HEK293 (cell line): Measurements from ENCODE around the gene WAS.

Source experiments
- CTCF ChIA-PET: fragments of 350-600 bp; formaldehyde crosslinking; extraction: SDS; loops from one replicate; lab custom pipeline; 2021; ENCODE audit warnings: antibody characterized with exemption; lab: Yijun Ruan, JAX
- POLR2A ChIA-PET: fragments of 300-600 bp; formaldehyde crosslinking; extraction: SDS; loops from one replicate; lab custom pipeline; 2020; ENCODE audit warnings: antibody characterized with exemption, inconsistent platforms; lab: Yijun Ruan, JAX
- H3K27ac ChIP-seq: fragments of 200-500 bp; sonication (Bioruptor generic); 2 replicates; pipeline ENCODE4 v1.5.1; 2014; ENCODE audit warnings: low read depth, low read length, control low read depth, inconsistent platforms; ENCODE audit errors: extremely low read depth
- H3K36me3 ChIP-seq, 2 experiments: fragments of 200-500 bp in 1 of 2; sonication (Bioruptor generic) in 1 of 2; 1 replicate in 1 of 2; 2 replicates in 1 of 2; pipeline ENCODE4 v1.5.1; 2014 to 2017; ENCODE audit warnings: inconsistent platforms in 2 of 2, low read length in 2 of 2; ENCODE audit not compliant: control insufficient read depth in 2 of 2, insufficient read depth in 1 of 2
- H3K4me1 ChIP-seq: fragments of 200-500 bp; sonication (Bioruptor generic); 2 replicates; pipeline ENCODE4 v1.5.1; 2014; ENCODE audit warnings: mild to moderate bottlenecking, low read length, inconsistent platforms; ENCODE audit not compliant: control insufficient read depth, insufficient read depth
- H3K4me3 ChIP-seq: 2 replicates; pipeline ENCODE4 v1.5.1; 2011; ENCODE audit warnings: low read depth, mild to moderate bottlenecking, control low read depth, low read length, moderate library complexity
- H3K9me3 ChIP-seq: fragments of 200-500 bp; sonication (Bioruptor generic); 2 replicates; pipeline ENCODE4 v1.5.1; 2014; ENCODE audit warnings: low read depth, low read length, inconsistent platforms; ENCODE audit not compliant: control insufficient read depth, insufficient read depth
- EGR2 ChIP-seq: fragments of 450-650 bp; formaldehyde crosslinking; IDR thresholded peaks from 2 replicates; pipeline ENCODE4 v1.5.1; 2016; ENCODE audit warnings: low read depth, missing biosample characterization, missing genetic modification characterization
- HOXC10 ChIP-seq: sonication (generic); formaldehyde crosslinking; IDR thresholded peaks from 2 replicates; pipeline ENCODE4 v1.8.1; 2023; ENCODE audit warnings: mild to moderate bottlenecking, missing genetic modification reagents
- KLF9 ChIP-seq: fragments of 450-650 bp; formaldehyde crosslinking; IDR thresholded peaks from 2 replicates; pipeline ENCODE4 v1.5.1; 2016; ENCODE audit warnings: missing biosample characterization, missing genetic modification characterization, low read depth
- PRDM10 ChIP-seq: fragments of 450-650 bp; formaldehyde crosslinking; IDR thresholded peaks from 2 replicates; pipeline ENCODE4 v1.5.1; 2016; ENCODE audit warnings: missing biosample characterization, missing genetic modification characterization
- PRDM6 ChIP-seq: fragments of 450-650 bp; formaldehyde crosslinking; IDR thresholded peaks from 2 replicates; pipeline ENCODE4 v1.5.1; 2017; ENCODE audit warnings: missing biosample characterization, missing genetic modification characterization
- YY1 ChIP-seq: fragments of 450-650 bp; formaldehyde crosslinking; IDR thresholded peaks from 2 replicates; pipeline ENCODE4 v1.5.1; 2018; ENCODE audit warnings: missing biosample characterization, missing genetic modification characterization
- ZBTB17 ChIP-seq: fragments of 450-650 bp; formaldehyde crosslinking; IDR thresholded peaks from 2 replicates; pipeline ENCODE4 v1.5.1; 2016; ENCODE audit warnings: missing biosample characterization, missing genetic modification characterization
- ZBTB20 ChIP-seq: fragments of 450-650 bp; formaldehyde crosslinking; IDR thresholded peaks from 2 replicates; pipeline ENCODE4 v1.5.1; 2016; ENCODE audit warnings: missing biosample characterization, missing genetic modification characterization
- ZBTB44 ChIP-seq: fragments of 450-650 bp; IDR thresholded peaks from 2 replicates; pipeline ENCODE4 v1.5.1; 2018; ENCODE audit warnings: missing biosample characterization, mild to moderate bottlenecking, missing genetic modification characterization
- ZBTB48 ChIP-seq: fragments of 450-650 bp; formaldehyde crosslinking; IDR thresholded peaks from 2 replicates; pipeline ENCODE4 v1.5.1; 2016; ENCODE audit warnings: missing biosample characterization, missing genetic modification characterization
- ZBTB7A ChIP-seq: fragments of 450-650 bp; formaldehyde crosslinking; IDR thresholded peaks from 2 replicates; pipeline ENCODE4 v1.5.1; 2016; ENCODE audit warnings: low read depth, missing biosample characterization, missing genetic modification characterization
- ZFP3 ChIP-seq: fragments of 450-650 bp; formaldehyde crosslinking; IDR thresholded peaks from 2 replicates; pipeline ENCODE4 v1.5.1; 2016; ENCODE audit warnings: low read depth, missing biosample characterization, missing genetic modification characterization
- ZNF266 ChIP-seq: fragments of 450-650 bp; formaldehyde crosslinking; IDR thresholded peaks from 2 replicates; pipeline ENCODE4 v1.5.1; 2016; ENCODE audit warnings: missing biosample characterization, missing genetic modification characterization, low read depth
- ZNF362 ChIP-seq: fragments of 450-650 bp; formaldehyde crosslinking; IDR thresholded peaks from 2 replicates; pipeline ENCODE4 v1.5.1; 2016; ENCODE audit warnings: missing biosample characterization, missing genetic modification characterization
- ZNF488 ChIP-seq: fragments of 450-650 bp; formaldehyde crosslinking; IDR thresholded peaks from 2 replicates; pipeline ENCODE4 v1.5.1; 2016; ENCODE audit warnings: missing biosample characterization, missing genetic modification characterization
- ZNF561 ChIP-seq: fragments of 450-650 bp; IDR thresholded peaks from 2 replicates; pipeline ENCODE4 v1.5.1; 2018; ENCODE audit warnings: missing biosample characterization, missing genetic modification characterization, borderline replicate concordance
- ZNF76 ChIP-seq: fragments of 450-650 bp; formaldehyde crosslinking; IDR thresholded peaks from 2 replicates; pipeline ENCODE4; 2016; ENCODE audit warnings: low read depth, missing biosample characterization, missing genetic modification characterization, borderline replicate concordance
- ZSCAN23 ChIP-seq: fragments of 450-650 bp; formaldehyde crosslinking; IDR thresholded peaks from 2 replicates; pipeline ENCODE4 v1.5.1; 2016; ENCODE audit warnings: missing biosample characterization, missing genetic modification characterization
- ZXDB ChIP-seq: fragments of 450-650 bp; formaldehyde crosslinking; IDR thresholded peaks from 2 replicates; pipeline ENCODE4 v1.5.1; 2016; ENCODE audit warnings: missing biosample characterization, missing genetic modification characterization

Gene WAS

GRCh38 chrX:48688531-48689150, 5.0 kb downstream of the WAS start:
- ChIA-PET CTCF (no interaction called here), POLR2A (interaction anchor here (0.6 to 1.0 kb wide), 2 partner anchors 12 to 283 kb away, joined by 3 read pairs; partner anchors contain the start of gene KCND1)
- no peak overlapping the region for H3K4me3 ChIP-seq
- H3K9me3 ChIP-seq: no peaks in the 10 kb centered on the region
- H3K27ac ChIP-seq: no peak overlapping the region
- H3K36me3 ChIP-seq: no peaks in the 10 kb centered on the region
- no peak for TF ChIP-seq HOXC10 (CRISPR knock-in tag)
- TF ChIP-seq YY1 (tag by site-specific recombination): no peak
- TF ChIP-seq PRDM10 (tag by site-specific recombination): no peak
- TF ChIP-seq ZBTB48 (tag by site-specific recombination): no peak
- no peak for TF ChIP-seq ZNF488 (tag by site-specific recombination)
- no peak for TF ChIP-seq ZBTB44 (tag by site-specific recombination)
- no peak for TF ChIP-seq KLF9
- TF ChIP-seq ZNF76 (tag by site-specific recombination): no peak
- no peak for TF ChIP-seq EGR2 (tag by site-specific recombination)
- no peaks in the 10 kb centered on the region for H3K4me1 ChIP-seq

GRCh38 chrX:48689208-48689920, 5.8 kb downstream of the WAS start:
- no peaks in the 10 kb centered on the region for H3K4me1 ChIP-seq
- H3K9me3 ChIP-seq: no peaks in the 10 kb centered on the region
- ChIA-PET POLR2A (interaction anchor here (0.6 kb wide), 1 partner anchor 283 kb away, joined by 3 read pairs; the partner anchor contains the start of gene KCND1), CTCF (no interaction called here)
- no peak overlapping the region for H3K4me3 ChIP-seq
- no peak overlapping the region for H3K27ac ChIP-seq
- TF ChIP-seq ZNF362 (no peak), ZBTB17 (peak; percentile 48; the same call in 1 of the 2 replicates), PRDM6 (tag by site-specific recombination) (no peak), ZNF266 (tag by site-specific recombination) (no peak), ZBTB7A (tag by site-specific recombination) (no peak), ZNF561 (no peak), ZXDB (tag by site-specific recombination) (no peak), ZSCAN23 (no peak), ZBTB20 (tag by site-specific recombination) (peak; percentile 46; the same call in 1 of the 2 replicates), ZFP3 (tag by site-specific recombination) (no peak)
- H3K36me3 ChIP-seq: no peaks in the 10 kb centered on the region
